Cardiac muscle cell (in vitro differentiated cells and primary cell): ENCODE measurements around the gene CDC14A. TPM values are rescaled to one million over a fixed set of nuclear protein-coding genes. Genes with fewer than 3 reads are reported as not detected.

Experiments
- DNase-seq, 2 donors: peaks; one replicate each; pipeline versions ENCODE4 v3.0.0 to v3.0.0-alpha.2; 2010 to 2017; ENCODE audit warnings: low read depth in 1 of 2, low spot score in 1 of 2
- H3K27ac ChIP-seq: fragments of 200-600 bp; sonication (generic); 2 replicates; pipeline ENCODE4 v1.5.1; 2016
- H3K27me3 ChIP-seq: fragments of 200-600 bp; sonication (generic); 2 replicates; pipeline ENCODE4 v1.6.0; 2016; ENCODE audit warnings: control low read depth
- H3K36me3 ChIP-seq: fragments of 200-600 bp; sonication (generic); 2 replicates; pipeline ENCODE4 v1.5.1; 2016; ENCODE audit warnings: control low read depth
- H3K4me1 ChIP-seq: fragments of 200-600 bp; sonication (generic); 2 replicates; pipeline ENCODE4 v1.8.1; 2017; ENCODE audit warnings: low read depth, mild to moderate bottlenecking, mixed run types
- H3K4me3 ChIP-seq: fragments of 200-600 bp; sonication (generic); 2 replicates; pipeline ENCODE4 v1.5.1; 2016; ENCODE audit warnings: mild to moderate bottlenecking
- H3K9me3 ChIP-seq: fragments of 200-600 bp; sonication (generic); 2 replicates; pipeline ENCODE4 v1.5.1; 2017; ENCODE audit warnings: low read depth, mild to moderate bottlenecking, control low read depth
- polyA plus RNA-seq: library from polyadenylated mRNA; unstranded; fragments of >200 nt; fragmentation: Nextera tagmentation; extraction: Ambion mirVana; gene quantifications from 2 replicates; pipeline ENCODE4 v1.2.1, GENCODE V29; 2016
- total RNA-seq: library from RNA; depleted of rRNA; stranded (reverse); fragments of >200 nt; gene quantifications from 2 replicates; pipeline ENCODE4 v1.2.3, GENCODE V29; 2016
- TF ChIP-seq, protein P1 (sequence below): IDR thresholded peaks from 2 replicates; pipeline ENCODE4 v1.5.1; 2012; ENCODE audit warnings: low read depth, mild to moderate bottlenecking, low read length

Gene CDC14A
- total and polyA plus RNA-seq, 2 experiments from 2014 or later, result 9.6 to 16.9 TPM

DNA sequence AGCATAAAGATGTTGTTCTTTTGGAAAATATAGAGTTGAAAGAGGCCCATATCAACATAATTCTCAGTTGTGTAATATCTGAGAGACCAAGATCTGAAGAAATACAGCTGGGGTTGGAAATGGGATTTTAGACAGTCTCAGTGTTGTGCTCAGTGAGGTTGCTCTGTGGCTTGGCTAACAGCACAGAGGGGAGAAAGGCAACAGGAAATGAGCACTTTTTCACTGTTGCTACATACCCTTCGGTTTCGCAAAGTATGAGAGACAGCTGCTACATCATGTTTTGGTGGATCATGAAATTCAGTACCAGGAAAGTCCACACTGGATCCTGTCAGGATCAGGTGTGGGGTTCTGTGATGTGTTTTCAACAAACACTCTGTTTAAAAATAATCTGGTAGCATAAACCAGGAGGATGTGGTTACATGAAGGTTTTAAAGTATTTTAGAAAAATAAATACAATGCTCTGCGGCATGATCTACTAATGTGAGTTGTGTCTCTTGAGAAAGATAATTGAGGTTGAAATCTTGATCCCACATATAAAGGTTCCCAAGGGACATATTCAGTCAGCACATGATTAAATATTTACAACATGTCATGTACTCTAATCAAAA, 178.7 kb downstream of the CDC14A start:
- no peaks in the 10 kb centered on the region for H3K4me1 ChIP-seq
- no peak overlapping the region for H3K4me3 ChIP-seq
- no peaks in the 10 kb centered on the region for H3K36me3 ChIP-seq
- H3K9me3 ChIP-seq, result no peaks in the 10 kb centered on the region
- TF ChIP-seq, protein P1, sequence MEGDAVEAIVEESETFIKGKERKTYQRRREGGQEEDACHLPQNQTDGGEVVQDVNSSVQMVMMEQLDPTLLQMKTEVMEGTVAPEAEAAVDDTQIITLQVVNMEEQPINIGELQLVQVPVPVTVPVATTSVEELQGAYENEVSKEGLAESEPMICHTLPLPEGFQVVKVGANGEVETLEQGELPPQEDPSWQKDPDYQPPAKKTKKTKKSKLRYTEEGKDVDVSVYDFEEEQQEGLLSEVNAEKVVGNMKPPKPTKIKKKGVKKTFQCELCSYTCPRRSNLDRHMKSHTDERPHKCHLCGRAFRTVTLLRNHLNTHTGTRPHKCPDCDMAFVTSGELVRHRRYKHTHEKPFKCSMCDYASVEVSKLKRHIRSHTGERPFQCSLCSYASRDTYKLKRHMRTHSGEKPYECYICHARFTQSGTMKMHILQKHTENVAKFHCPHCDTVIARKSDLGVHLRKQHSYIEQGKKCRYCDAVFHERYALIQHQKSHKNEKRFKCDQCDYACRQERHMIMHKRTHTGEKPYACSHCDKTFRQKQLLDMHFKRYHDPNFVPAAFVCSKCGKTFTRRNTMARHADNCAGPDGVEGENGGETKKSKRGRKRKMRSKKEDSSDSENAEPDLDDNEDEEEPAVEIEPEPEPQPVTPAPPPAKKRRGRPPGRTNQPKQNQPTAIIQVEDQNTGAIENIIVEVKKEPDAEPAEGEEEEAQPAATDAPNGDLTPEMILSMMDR, result no peak
- H3K27me3 ChIP-seq, result peaks cover 13% of the 10 kb centered on the region
- H3K27ac ChIP-seq, result no peak overlapping the region
- DNase-seq, result peak in 1 of 2 donors; percentile 96

DNA sequence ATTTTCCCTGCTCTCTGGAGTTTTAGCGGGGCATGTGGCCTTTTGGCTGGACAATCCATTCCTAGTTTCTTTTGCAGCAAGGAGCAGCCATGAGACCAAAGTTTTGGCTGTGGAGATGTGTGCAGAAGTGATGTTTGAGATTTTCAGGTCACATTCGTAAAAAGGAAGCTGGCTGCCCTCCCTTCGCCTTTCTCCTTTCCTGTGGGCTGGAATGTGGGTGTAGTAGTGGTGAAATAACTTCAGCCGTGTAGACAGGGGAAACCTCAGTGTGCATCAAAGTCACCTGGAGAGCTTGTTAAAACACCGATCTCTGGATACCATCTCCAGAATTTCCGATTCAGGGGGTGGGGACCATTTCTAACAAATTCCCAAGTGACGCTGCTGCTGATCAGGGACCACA, 180.3 kb downstream of the CDC14A start:
- Histone ChIP-seq H3K4me1 (no peaks in the 10 kb centered on the region), H3K27ac (no peak overlapping the region), H3K27me3 (peaks cover 29% of the 10 kb centered on the region), H3K9me3 (no peaks in the 10 kb centered on the region), H3K36me3 (no peaks in the 10 kb centered on the region), H3K4me3 (no peak overlapping the region)
- TF ChIP-seq, protein P1, result no peak
- DNase-seq, result no peak

DNA sequence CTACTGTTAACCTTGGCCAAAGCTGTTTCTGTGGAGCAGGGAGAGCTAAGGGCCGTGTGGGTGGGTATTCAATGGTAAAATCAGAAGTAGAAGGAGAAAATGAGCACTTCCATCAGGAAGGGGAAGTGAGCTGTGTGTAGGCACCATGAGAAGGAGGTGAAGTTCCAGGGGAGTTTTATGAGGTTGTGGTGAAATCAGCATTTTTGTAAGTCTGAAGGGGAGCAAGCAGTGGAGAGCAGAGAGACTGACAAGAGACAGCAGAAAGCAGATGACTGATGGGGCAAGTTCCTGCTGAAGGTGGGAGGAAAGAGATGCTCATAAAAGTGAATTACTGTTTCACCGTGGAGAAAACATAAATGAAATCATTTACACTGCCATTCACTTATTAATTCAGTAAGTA, 183.0 kb downstream of the CDC14A start:
- no peak for DNase-seq
- Histone ChIP-seq H3K27me3 (peaks cover 55% of the 10 kb centered on the region), H3K4me3 (no peak overlapping the region), H3K27ac (no peak overlapping the region), H3K4me1 (no peaks in the 10 kb centered on the region), H3K9me3 (no peaks in the 10 kb centered on the region), H3K36me3 (no peaks in the 10 kb centered on the region)
- TF ChIP-seq, protein P1, result no peak

DNA sequence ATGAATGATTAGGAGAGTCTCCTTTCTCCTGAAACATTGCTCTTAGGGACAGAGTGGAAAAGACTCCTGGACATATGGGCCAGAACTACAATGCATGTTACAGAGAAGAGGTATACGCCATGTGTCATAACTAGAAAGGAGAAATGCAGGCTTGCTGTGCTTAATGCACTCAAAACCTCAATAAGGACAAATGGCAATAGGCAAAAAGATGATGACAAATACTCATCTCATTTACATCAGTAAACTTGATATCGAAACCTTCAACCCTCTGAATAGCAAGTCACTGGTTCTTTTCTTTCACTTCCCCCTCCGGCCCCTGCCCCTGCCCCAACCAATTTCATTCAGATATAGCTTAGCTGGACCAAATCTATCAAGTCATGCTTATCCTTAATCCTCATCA, 183.7 kb downstream of the CDC14A start:
- TF ChIP-seq, protein P1, result no peak
- no peak overlapping the region for H3K4me3 ChIP-seq
- H3K27me3 ChIP-seq, result peaks cover 62% of the 10 kb centered on the region
- no peak for DNase-seq
- H3K4me1 ChIP-seq, result no peaks in the 10 kb centered on the region
- no peak overlapping the region for H3K27ac ChIP-seq
- no peaks in the 10 kb centered on the region for H3K9me3 ChIP-seq
- no peaks in the 10 kb centered on the region for H3K36me3 ChIP-seq

DNA sequence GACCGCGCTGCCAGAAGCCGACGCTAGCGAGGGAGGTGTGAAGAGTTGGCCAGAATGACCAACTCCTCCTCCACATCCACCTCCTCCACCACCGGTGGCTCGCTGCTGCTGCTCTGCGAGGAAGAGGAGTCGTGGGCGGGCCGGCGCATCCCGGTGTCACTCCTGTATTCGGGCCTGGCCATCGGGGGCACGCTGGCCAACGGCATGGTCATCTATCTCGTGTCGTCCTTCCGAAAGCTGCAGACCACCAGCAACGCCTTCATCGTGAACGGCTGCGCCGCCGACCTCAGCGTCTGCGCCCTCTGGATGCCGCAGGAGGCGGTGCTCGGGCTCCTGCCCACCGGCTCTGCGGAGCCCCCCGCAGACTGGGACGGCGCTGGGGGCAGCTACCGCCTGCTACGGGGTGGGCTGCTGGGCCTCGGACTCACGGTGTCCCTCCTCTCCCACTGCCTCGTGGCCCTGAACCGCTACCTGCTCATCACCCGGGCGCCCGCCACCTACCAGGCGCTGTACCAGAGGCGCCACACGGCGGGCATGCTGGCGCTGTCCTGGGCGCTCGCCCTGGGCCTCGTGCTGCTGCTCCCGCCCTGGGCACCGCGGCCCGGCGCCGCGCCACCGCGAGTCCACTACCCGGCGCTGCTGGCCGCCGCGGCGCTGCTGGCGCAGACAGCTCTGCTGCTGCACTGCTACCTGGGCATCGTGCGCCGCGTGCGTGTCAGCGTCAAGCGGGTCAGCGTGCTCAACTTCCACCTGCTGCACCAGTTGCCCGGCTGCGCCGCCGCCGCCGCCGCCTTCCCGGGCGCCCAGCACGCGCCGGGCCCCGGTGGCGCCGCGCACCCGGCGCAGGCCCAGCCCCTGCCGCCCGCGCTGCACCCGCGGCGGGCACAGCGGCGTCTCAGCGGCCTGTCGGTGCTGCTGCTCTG, 186.9 kb downstream of the CDC14A start:
- no peaks in the 10 kb centered on the region for H3K9me3 ChIP-seq
- no peaks in the 10 kb centered on the region for H3K4me1 ChIP-seq
- H3K4me3 ChIP-seq, result peak overlapping the region; percentile 36
- peak in 1 of 2 donors; percentile 45 for DNase-seq
- TF ChIP-seq, protein P1, result peak; percentile 34
- H3K27me3 ChIP-seq, result peaks cover 83% of the 10 kb centered on the region
- H3K36me3 ChIP-seq, result no peaks in the 10 kb centered on the region
- H3K27ac ChIP-seq, result no peak overlapping the region
